DMS79 (cell line): Measurements from ENCODE around the gene GCGR.

Source experiments
- DNase-seq: peaks from one replicate; lab custom pipeline; 2025; lab: John Stamatoyannopoulos, UW

The GCGR gene

DNA sequence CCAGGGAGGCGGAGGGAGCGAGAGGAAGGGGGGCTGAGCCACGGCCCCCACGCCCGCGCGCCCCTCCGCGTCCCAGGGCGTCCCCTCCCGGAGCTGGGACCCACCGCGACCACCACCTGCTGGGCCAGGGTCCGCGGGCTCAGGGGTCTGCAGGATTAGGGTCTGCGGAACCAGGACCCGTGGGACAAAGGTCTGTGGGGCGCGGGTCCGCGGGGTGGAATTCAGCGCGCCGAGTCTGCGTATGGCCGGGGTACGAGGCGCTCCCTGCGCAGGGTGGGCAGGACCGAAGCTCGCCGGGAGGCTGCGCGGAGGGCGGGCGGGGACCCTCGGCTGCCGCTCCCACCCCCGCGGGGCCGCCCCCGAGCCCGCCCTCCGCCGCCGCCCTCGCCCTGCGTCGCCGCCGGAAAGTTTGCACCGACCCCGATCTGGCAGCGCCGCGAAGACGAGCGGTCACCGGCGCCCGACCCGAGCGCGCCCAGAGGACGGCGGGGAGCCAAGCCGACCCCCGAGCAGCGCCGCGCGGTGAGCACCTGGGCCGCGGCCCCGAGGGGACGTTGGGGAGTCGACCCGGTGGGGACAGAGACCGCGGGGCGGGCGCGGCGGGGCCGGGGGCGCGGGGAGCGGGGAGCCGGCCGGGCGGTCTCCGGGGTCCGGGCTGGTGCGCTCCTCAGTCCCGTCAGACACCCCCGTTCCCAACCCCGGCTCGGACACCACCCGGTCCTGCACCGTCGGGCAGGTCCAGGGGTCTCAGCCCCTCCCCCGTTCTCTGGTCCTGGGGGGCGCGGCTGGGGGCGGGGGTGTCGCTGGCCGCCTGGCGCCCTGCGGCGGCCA is at the start of gene GCGR:
TSS of gene GCGR (plus strand) at position 423 of the 831 bp plus-strand sequence. CDS start 4,869 bp downstream, outside the sequence.
- DNase-seq, result no peak

DNA sequence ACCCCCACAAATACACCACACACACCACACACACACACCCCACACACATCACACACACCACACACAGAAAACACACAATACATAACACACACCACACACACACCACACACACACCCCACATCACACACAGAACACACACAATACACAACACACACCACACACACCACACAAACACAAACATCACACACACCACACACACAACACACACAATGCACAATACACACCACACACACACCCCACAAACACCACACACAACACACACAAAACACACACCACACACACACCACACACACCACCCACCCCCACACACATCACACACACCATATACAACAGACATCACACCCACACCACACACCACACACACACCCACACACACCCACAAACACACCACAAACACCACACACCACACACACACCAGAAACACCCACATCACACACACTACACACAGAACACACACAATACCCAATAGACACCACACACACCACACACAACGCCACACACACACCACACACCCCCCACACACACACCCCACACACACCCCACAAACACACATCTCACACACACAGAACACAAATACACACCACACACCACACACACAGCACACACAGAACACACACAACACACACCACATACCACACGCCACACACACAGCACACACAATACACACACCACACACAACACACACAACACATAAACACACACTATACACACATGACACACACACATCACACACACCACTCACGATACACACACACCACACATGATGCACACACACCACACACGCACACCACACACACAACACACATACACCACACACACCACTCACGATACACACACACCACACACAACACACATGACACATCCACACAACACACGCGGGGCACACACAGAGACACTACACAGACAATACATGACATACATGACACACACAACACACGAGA is 11.0 kb upstream of the GCGR start:
- DNase-seq, result no peak

DNA sequence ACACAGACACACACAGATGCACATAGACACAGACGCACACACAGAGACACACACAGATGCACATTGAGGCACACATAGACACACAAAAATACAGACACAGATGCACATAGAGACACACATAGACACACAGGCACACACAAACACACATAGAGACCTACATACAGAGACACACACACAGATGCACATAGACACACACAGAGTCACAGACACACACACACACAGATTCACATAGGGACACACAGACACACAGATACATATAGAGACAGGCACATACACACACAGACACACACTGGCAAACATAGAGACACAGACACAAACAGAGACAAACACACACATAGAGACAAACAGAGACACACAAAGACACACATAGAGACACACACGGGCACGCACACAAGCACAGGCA is 9.9 kb upstream of the GCGR start:
- no peak for DNase-seq

DNA sequence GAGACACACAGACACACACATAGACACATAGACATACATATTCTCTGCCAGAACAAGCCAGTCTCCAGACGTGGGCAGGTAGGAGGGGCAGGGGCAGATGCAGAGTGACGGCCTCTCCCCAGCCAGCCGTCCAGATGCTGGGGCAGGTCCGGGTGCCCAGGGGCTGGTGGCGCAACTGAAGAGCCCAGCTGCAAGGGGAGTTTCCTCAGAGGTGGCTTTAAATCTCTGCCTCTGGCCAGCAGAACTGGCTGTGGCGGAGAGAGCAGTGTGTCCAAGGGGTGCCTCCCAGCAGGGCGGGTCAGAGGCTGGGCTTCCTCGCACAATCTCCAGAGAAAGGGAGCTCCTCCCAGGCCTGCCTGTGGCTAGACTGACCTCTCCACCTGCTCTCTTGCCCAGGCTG is 9.4 kb upstream of the GCGR start:
- DNase-seq, result no peak

DNA sequence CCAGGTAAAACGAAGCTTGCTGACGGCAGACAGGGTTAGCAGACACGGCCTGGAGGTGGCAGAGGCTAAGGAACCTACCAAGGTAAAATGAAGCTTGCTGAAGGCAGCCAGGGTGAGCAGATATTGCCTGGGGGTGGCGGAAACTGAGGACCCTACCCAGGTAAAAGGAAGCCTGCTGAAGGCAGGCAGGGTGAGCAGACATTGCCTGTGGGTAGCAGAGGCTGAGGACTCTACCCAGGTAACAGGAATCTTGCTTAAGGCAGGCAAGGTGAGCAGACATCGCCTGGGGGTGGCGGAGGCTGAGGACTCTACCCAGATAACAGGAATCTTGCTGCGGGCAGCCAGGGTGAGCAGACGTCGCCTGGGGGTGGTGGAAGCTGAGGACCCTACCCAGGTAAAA is 2.6 kb upstream of the GCGR start:
- no peak for DNase-seq

DNA sequence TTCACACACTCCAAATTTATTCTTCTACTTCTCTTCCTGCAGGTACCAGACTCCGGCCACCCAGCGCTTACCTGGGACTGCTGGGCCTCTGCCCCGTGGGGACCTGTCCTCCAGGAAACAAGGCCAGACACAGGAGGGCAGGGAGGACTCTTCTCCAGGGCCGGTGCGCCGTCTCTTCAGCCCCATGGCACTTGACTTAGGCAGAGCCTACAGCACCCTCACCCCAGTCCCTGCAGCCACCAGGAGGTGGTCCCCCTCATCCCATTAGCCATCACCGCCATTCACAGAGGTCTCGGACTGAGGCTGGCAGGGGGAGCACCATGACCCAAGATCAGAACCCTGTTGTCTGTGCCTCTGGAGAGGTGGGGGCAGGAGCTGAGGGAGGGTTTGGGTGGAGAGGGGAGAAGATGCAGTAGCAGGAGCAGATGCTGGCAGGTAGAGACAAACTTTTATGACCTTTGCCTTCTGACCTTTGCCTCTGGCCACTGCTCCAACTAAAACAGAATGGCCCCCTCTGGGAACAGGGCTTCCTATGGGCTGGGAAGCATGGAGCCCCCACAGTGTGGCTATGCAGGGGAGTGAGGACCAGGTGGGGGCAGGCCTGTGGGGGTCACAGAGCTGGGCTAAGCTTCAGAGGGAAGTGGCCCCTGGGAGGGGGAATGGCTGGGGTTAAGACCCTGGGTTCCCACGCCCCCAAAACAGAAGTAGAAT is 1.7 kb upstream of the GCGR start:
- DNase-seq, result no peak

DNA sequence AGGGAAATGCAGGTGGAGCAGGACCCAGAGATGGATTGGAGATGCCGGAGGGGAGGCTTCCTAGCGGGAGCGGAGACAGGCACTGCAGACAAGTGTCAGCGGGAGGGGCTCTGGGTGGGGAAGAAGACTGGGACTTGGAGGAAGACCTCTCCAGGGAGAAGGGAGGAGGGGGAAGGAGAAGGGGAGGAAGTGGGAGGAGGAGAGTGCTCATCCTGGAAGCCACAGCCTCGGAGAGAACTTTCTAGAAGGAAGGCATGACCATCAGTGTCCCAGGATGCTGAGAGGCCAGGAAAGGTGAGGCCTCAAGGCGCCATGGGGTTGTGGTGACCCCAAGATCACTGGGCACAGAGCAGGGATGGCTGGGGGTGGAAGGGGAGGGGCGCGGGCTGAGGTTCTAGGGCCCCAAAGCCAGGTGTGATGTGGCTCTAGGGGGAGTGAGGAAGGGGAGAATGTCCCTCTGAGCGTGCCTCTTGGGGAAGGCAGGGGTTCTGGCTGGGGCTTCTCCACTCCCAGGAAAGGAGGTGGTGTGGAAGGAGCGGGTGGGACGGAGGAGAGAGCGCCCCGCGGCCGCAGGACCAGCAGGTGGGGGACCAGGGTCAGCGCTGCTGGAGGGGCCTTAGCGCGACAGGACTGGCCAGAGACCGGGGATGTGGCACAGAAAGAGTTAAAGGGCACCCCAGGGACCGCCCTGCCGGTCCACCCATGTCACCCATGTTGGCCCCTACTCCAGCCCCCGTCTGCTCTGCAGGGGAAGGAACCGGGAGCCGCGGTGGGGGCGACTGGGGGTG is 900 bp upstream of the GCGR start:
- DNase-seq, result no peak

DNA sequence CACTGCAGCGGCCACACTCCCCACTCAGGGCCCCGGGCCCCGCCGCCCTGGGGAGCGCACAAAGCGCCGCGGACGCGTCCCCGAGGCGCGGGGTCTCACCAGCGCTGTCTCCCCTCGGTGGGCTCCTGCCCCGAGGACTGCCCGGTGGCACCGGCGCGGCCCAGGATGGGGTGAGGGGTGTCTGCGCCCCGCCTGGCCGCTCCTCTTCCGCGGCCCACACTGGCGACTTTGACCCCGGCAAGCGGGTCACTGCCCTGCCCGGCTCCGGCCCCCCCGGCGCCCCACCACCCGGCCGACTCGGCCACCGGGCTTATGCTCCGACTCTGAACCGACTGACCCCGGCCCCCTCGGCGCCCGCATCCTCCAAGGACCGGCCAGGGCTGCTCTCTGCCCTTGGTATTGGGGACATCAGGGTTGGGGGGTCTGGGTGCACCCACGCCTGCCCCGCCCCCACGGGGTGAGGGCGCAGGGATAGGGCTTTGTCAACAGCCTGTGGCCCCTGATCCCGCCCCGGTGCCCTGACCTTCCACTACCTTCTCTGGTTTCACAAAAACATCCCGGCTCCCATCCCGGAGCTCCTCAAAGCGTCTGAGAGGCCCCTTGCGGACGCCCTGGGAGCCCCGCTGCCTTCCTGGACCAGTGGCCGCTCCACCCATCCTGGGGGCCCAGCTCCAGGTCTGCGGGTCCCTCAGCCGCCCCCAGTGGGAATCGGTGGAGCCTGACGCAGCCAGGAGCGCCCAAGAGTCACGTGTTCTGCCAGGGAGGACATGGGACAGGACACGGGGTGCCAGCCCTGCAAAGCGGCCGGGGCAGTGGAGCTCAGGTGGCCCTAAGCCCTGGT is 829 bp downstream of the GCGR start:
- DNase-seq, result no peak

DNA sequence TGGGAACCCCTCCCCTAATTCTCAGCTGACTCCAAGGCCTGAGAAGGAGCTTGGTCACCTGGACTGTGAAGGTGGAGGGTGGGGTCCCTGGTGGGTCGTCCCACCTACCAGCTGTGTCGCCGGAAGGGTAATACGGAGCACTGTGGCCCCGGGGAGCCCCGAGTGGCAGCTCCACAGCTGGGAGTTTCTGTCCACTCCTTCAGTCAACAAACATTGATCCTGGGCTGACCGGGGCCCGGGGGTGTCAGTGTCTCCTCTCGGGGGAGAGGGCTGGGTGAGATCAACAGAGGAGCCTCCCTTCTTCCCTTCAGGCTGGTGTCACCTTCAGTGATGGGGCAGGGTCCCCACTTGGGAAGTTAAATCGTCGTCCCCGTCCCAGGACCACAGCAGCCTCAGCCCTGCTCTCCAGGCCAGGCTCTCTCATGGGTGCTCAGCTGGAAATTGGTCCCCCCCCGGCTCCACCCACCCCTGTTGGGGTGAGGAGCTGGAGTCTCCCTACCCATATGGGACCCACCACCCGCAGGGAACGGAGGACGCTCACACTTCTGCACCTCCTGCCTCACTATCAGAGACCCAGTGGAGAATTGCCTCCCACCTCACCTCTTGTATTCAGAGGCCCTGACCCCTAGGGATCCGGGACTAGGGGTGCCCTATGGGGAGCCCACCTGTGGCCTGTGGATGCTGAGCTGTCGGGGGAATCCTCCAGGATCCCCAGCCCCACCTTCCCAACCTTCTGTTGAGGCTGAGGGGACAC is 1.9 kb downstream of the GCGR start:
- no peak for DNase-seq

DNA sequence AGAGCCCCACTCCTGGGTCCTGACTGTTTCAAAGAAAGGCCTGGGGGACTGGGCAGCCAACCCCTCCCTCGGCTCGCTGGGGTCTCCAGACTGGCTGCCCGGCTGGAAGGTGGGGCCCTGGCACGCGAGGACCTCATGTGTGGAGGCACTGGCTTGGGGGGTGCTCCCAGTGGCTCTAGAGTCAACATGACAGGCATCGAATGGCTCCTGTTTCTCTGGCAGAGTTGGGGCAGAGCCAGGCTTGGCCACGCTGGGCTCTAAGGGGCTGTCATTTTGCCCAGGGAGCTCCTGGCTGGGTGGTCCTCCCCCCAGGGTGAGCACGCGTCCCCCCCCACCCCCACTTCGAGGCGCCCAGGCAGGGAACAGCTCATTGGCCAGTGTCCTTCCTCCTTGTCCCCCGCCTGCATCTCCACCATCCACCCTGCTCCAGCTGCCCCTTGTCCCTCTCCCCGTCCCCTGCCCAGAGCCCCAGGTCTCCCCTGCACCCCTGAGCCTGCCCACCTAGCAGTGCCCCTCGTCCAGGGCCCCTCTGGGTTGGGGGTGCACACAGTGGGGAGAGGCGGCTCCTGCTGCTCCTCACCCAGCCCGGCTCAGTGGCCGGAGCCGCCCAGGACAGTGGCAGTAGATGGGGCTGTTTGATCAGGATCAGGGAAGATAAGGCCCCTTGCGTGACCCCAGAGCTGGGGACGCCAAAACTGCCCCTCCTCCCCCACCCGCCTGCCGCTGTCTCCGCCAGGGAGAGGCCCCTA is 2.7 kb downstream of the GCGR start:
- DNase-seq, result no peak

DNA sequence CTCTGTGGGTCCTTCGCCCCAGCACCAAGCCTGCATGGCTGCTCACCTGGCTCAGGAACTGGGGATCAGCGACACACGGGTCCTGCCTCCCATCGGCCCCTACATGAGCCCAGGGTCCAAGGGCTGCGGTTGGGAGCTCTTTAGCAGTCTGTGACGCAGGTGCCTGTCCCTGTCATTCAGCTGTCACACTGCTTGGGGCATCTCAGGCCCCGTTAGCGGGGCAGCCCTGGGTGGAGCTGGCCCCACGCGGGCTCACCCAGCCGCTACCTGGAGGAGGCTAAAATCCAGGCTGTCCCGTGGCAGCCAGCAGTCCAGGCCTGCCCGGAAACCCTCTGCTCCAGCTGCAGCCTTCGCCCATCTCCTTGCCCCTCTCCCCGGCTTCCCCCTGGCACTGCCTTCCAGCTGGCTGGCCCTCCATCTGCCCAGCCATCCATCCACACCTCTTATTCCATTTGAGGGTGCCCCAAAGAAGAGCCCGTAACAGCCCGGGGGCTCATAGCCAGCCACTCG is 3.3 kb downstream of the GCGR start:
- no peak for DNase-seq

DNA sequence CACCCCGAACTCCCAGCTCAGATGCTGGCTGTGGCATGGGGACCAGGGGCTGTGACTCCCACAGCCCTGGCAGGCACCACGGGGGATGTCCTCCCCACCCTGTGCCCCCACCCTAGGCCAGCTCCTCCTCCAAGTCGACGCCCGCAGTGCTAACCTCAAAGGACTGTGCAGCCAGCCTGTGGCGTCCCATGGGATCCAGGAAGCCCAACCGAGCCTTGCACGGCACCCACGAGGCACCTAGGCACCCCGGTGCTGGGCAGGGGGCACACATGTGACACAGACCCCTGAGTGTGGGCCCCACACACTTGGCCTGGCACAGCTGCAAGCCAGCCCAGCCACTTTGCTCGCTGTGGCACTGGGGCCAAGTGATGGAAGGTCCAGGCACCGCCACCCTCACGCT is 3.9 kb downstream of the GCGR start:
- no peak for DNase-seq

DNA sequence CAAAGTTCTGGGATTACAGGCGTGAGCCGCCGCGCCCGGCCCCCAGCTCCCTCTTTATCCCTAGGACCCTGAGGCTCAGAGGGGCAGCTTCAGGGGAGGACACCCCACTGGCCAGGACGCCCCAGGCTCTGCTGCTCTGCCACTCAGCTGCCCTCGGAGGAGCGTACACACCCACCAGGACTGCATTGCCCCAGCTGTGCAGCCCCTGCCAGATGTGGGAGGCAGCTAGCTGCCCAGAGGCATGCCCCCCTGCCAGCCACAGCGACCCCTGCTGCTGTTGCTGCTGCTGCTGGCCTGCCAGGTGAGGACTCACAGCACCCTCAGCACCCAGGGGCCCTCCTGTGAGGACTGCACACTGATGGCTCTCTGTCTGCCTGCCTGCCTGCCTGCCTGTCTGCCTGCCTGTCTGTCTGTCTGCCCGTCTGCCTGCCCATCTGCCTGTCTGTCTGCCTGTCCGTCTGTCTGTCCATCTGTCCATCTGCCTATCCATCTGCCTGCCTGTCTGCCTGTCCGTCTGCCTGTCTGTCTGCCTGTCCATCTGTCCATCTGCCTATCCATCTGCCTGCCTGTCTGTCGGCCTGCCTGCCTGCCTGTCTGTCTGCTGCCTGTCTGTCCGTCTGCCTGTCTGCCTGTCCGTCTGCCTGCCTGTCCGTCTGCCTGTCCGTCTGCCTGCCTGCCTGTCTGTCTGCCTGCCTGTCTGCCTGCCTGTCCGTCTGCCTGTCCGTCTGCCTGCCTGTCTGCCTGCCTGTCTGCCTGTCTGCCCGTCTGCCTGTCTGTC is 5.0 kb downstream of the GCGR start:
- no peak for DNase-seq

DNA sequence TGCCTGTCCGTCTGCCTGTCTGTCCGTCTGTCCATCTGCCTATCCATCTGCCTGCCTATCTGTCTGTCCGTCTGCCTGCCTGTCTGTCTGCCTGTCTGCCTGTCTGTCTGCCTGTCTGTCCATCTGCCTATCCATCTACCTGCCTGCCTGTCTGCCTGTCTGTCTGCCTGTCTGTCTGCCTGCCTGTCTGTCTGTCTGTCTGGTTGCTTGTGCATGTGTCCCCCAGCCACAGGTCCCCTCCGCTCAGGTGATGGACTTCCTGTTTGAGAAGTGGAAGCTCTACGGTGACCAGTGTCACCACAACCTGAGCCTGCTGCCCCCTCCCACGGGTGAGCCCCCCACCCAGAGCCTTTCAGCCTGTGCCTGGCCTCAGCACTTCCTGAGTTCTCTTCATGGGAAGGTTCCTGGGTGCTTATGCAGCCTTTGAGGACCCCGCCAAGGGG is 5.6 kb downstream of the GCGR start:
- DNase-seq, result no peak

DNA sequence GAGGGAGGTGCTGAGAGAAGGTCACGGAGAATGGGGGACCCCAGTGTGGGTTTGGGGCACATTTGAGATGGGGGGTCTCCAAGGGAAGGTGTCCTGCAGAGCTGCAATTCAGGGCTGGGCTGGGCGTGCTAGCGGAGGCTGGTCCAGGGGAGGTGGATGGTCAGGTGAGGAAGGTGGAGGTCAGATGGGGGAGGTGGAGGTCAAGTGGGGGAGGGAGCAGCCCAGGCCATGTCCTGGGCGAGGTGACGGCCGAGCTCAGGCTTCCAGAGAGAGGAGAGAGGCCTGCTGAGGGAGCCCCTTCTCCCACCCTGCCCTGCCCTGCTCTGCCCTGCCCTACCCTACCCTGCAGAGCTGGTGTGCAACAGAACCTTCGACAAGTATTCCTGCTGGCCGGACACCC is 6.5 kb downstream of the GCGR start:
- no peak for DNase-seq

DNA sequence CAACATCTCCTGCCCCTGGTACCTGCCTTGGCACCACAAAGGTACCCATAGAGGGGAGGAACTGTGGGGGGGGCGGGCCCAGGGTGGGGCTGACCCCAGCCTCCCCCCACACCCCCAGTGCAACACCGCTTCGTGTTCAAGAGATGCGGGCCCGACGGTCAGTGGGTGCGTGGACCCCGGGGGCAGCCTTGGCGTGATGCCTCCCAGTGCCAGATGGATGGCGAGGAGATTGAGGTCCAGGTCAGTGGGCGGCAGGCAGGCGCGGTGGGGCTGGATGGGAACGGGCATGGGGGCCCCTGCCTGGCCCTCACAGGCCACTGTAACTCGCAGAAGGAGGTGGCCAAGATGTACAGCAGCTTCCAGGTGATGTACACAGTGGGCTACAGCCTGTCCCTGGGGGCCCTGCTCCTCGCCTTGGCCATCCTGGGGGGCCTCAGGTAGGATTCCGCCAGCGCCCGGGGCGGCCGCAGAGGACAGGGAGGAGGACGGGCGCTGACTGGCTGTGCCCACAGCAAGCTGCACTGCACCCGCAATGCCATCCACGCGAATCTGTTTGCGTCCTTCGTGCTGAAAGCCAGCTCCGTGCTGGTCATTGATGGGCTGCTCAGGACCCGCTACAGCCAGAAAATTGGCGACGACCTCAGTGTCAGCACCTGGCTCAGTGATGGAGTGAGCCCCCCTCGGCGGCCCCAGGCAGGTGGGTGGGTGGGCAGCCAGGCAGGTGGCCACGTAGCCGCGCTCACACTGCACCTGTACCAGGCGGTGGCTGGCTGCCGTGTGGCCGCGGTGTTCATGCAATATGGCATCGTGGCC is 7.1 kb downstream of the GCGR start:
- no peak for DNase-seq
